Measurements from ENCODE around the gene STOML1.

- TF ChIP-seq CTCF (conservative IDR thresholded peaks at IDR 0.05; ENCODE audit: low read depth in 2 of 2), result no peak
- no peak for TF ChIP-seq EZH2phosphoT487 (IDR thresholded peaks at IDR 0.05; ENCODE audit: unreplicated experiment)
- no peak for TF ChIP-seq EZH2 (IDR thresholded peaks at IDR 0.05; ENCODE audit: low read depth, unreplicated experiment)
- no peak for TF ChIP-seq REST (IDR thresholded peaks at IDR 0.05; ENCODE audit: unreplicated experiment)
- TF ChIP-seq POLR2AphosphoS5 (IDR thresholded peaks at IDR 0.05; ENCODE audit: low read depth), result no peak
Observed at GRCh38 chr15:73940061-73940981, 51.8 kb downstream of the STOML1 start.
